ENCODE measurements around the gene WWOX. TPM values are rescaled to one million over a fixed set of nuclear protein-coding genes. Genes with fewer than 3 reads are reported as not detected.

WWOX gene
- total and polyA plus RNA-seq, 2 of the 4 experiments (the other 2 are of a cell fraction) = 2.7 to 5.4 TPM

DNA sequence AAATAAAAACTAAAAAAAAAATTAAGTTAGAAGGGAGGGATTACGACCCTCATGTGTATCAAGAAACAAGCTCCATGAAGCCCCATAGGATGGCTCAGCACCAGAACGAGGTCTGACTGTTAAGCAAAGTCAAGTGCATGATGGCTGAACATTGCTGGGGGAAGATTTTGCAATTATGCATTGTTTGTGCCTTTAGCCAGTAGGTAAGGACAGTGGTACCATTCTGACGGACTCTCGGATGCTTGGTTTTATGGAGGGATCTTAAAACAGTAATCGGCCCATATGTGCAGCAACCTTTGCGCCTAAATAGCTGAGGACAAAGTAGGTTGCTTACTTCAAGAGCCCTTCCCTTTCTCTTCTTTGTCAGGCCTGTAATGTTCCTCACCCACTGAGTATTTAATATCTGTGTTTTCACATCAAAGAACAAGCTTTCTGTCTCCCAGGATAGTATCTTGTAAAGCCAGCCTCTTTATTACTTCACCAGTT lies 186.0 kb downstream of the WWOX start:
- CTCF ChIA-PET = interaction anchor here (1.3 kb wide), 1 partner anchor 16 kb away, joined by 4 read pairs; no protein-coding TSS in a partner anchor
- H3K36me3 ChIP-seq (ENCODE audit: control insufficient read depth, insufficient read depth, low read length) = no peaks in the 10 kb centered on the region
- no peak overlapping the region for H3K4me3 ChIP-seq (ENCODE audit: insufficient read depth, low read depth, low read length)
- no peak for DNase-seq
- no peak overlapping the region for H4K5ac ChIP-seq (ENCODE audit: low read depth, low read length)
- no TSS peak for BruUV-seq (replicated peaks)
- POLR2A ChIA-PET (ENCODE audit: unreplicated experiment) = no interaction called here
- H2AK9ac ChIP-seq (replicated peaks; ENCODE audit: low read depth, low read length, poor library complexity) = no peak overlapping the region
- H3K9me1 ChIP-seq (ENCODE audit: insufficient read depth, low read length) = no peaks in the 10 kb centered on the region
- peaks cover 6% of the 10 kb centered on the region for H3K9me3 ChIP-seq (ENCODE audit: control insufficient read depth, insufficient read depth, low read length)
- H3K4me1 ChIP-seq (ENCODE audit: control insufficient read depth, insufficient read depth, low read length) = no peaks in the 10 kb centered on the region
- H4K91ac ChIP-seq (ENCODE audit: insufficient read depth, low read depth, low read length) = no peak overlapping the region
- no peak overlapping the region for H3K18ac ChIP-seq (ENCODE audit: low read depth, low read length)
- intact Hi-C loops (cut with micrococcal nuclease) = no loop called here
- no peak overlapping the region for H4K8ac ChIP-seq (ENCODE audit: low read depth in 2 of 2, low read length in 2 of 2)
- 100% methylated on average over 2 of the region's 6 CpGs; no CpG with 5 or more reads in 1 of the 2 experiments for WGBS, 2 experiments (ENCODE audit: extremely low coverage in 2 of 2, insufficient read length in 1 of 2)
- no peak overlapping the region for H3K4ac ChIP-seq (ENCODE audit: low read depth, low read length)
- no peak overlapping the region for H2BK20ac ChIP-seq (ENCODE audit: low read depth, low read length)
- no peak overlapping the region for H3K23ac ChIP-seq (ENCODE audit: low read depth, low read length)
- no peak overlapping the region for H3K27ac ChIP-seq (ENCODE audit: insufficient read depth, low read length)
- no peaks in the 10 kb centered on the region for H3K79me1 ChIP-seq (ENCODE audit: low read depth in 1 of 2, low read length in 2 of 2)
- in situ Hi-C loops (cut with MboI; ENCODE audit: low sequenced_read_pairs) = no loop called here
- H2AK5ac ChIP-seq (ENCODE audit: low read depth, low read length) = no peak overlapping the region
- H3K4me2 ChIP-seq (ENCODE audit: low read depth, low read length) = no peak overlapping the region
- no peak for ATAC-seq (ENCODE audit: low read depth)
- dilution Hi-C loops (cut with HindIII; ENCODE audit: low sequenced_read_pairs, unreplicated experiment) = no loop called here
- no peak overlapping the region for H2BK120ac ChIP-seq (ENCODE audit: low read depth, low read length)
- H3K56ac ChIP-seq (ENCODE audit: extremely low read depth, insufficient read depth, low read length) = no peak overlapping the region
- no peaks in the 10 kb centered on the region for H3K27me3 ChIP-seq (ENCODE audit: control insufficient read depth, insufficient read depth, low read length)
- no peak overlapping the region for H3K14ac ChIP-seq (replicated peaks; ENCODE audit: low read depth, low read length)
- no peak for TF ChIP-seq NFE2L2 (IDR thresholded peaks at IDR 0.05; ENCODE audit: low read depth, low read length)
- TF ChIP-seq SMC3 (IDR thresholded peaks at IDR 0.05; ENCODE audit: low read depth, low read length) = no peak
- TF ChIP-seq RCOR1 (IDR thresholded peaks at IDR 0.05; ENCODE audit: insufficient replicate concordance, low read length) = no peak
- TF ChIP-seq, protein P1, sequence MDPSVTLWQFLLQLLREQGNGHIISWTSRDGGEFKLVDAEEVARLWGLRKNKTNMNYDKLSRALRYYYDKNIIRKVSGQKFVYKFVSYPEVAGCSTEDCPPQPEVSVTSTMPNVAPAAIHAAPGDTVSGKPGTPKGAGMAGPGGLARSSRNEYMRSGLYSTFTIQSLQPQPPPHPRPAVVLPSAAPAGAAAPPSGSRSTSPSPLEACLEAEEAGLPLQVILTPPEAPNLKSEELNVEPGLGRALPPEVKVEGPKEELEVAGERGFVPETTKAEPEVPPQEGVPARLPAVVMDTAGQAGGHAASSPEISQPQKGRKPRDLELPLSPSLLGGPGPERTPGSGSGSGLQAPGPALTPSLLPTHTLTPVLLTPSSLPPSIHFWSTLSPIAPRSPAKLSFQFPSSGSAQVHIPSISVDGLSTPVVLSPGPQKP (IDR thresholded peaks at IDR 0.05; ENCODE audit: borderline replicate concordance, low read depth, low read length) = no peak
- TF ChIP-seq MXI1 (IDR thresholded peaks at IDR 0.05; ENCODE audit: borderline replicate concordance, low read depth, low read length) = no peak
- TF ChIP-seq POLR2A (IDR thresholded peaks at IDR 0.05; ENCODE audit: low read depth, low read length) = no peak
- TF ChIP-seq RAD21 (IDR thresholded peaks at IDR 0.05; ENCODE audit: low read length) = no peak
- TF ChIP-seq FOS (IDR thresholded peaks at IDR 0.05; ENCODE audit: low read depth, low read length) = no peak
- TF ChIP-seq CEBPB (IDR thresholded peaks at IDR 0.05; ENCODE audit: low read depth, low read length) = no peak
- no peak for TF ChIP-seq RFX5 (IDR thresholded peaks at IDR 0.05; ENCODE audit: low read depth, low read length)
- TF ChIP-seq, protein P2, sequence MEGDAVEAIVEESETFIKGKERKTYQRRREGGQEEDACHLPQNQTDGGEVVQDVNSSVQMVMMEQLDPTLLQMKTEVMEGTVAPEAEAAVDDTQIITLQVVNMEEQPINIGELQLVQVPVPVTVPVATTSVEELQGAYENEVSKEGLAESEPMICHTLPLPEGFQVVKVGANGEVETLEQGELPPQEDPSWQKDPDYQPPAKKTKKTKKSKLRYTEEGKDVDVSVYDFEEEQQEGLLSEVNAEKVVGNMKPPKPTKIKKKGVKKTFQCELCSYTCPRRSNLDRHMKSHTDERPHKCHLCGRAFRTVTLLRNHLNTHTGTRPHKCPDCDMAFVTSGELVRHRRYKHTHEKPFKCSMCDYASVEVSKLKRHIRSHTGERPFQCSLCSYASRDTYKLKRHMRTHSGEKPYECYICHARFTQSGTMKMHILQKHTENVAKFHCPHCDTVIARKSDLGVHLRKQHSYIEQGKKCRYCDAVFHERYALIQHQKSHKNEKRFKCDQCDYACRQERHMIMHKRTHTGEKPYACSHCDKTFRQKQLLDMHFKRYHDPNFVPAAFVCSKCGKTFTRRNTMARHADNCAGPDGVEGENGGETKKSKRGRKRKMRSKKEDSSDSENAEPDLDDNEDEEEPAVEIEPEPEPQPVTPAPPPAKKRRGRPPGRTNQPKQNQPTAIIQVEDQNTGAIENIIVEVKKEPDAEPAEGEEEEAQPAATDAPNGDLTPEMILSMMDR (conservative IDR thresholded peaks at IDR 0.05; ENCODE audit: low read depth, low read length) = no peak
- no peak for TF ChIP-seq MAFK (IDR thresholded peaks at IDR 0.05; ENCODE audit: low read depth, low read length)
- no peak overlapping the region for H2AFZ ChIP-seq (replicated peaks; ENCODE audit: low read length, poor library complexity)
- H2BK15ac ChIP-seq (ENCODE audit: low read depth, low read length) = no peak overlapping the region
- no peak overlapping the region for H3K9ac ChIP-seq (ENCODE audit: low read depth, low read length)
- H2BK5ac ChIP-seq (ENCODE audit: low read depth, low read length, poor library complexity, severe bottlenecking) = no peak overlapping the region
- H4K20me1 ChIP-seq (ENCODE audit: insufficient read depth, low read length) = no peaks in the 10 kb centered on the region
